HL-60 (cell line): ENCODE data around the gene SLC38A10.

Experiments
- GABPA ChIP-seq: IDR thresholded peaks from 2 replicates; pipeline ENCODE4 v1.6.1; 2012; ENCODE audit warnings: low read depth
- POLR2AphosphoS5 ChIP-seq: IDR thresholded peaks from 2 replicates; pipeline ENCODE4 v1.6.1; 2012; ENCODE audit warnings: low read depth
- SPI1 ChIP-seq: IDR thresholded peaks from 2 replicates; pipeline ENCODE4 v1.6.1; 2012; ENCODE audit warnings: low read depth, mild to moderate bottlenecking, borderline replicate concordance
- TF ChIP-seq, protein P1 (sequence below): IDR thresholded peaks from one replicate; pipeline ENCODE4 v1.5.1; 2011; ENCODE audit warnings: low read length, control low read depth, inconsistent platforms; ENCODE audit not compliant: insufficient read depth
- TF ChIP-seq, protein P2 (sequence below): IDR thresholded peaks from 2 replicates; pipeline ENCODE4 v1.6.1; 2012; ENCODE audit warnings: low read depth; ENCODE audit not compliant: insufficient replicate concordance

DNA sequence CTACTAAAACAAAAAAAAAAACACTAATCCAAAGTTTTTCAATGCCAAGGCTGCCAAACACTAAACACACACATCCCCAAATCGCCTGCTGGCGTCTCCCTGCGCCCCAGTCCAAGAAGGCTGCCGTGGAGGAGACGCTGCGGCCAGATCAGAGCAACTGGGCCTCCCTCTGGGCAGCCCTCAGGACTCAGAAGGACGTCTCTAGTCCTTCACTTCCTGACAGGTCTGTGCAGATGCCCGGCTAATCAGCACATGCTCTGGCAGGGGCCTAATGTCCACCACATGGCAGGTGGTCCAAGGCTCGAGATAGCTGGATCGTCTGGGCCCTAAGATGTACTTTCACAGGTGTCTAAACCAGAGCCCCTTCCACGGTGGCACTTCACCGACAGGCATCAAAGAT lies 2.7 kb downstream of the SLC38A10 start:
- TF ChIP-seq, protein P1, sequence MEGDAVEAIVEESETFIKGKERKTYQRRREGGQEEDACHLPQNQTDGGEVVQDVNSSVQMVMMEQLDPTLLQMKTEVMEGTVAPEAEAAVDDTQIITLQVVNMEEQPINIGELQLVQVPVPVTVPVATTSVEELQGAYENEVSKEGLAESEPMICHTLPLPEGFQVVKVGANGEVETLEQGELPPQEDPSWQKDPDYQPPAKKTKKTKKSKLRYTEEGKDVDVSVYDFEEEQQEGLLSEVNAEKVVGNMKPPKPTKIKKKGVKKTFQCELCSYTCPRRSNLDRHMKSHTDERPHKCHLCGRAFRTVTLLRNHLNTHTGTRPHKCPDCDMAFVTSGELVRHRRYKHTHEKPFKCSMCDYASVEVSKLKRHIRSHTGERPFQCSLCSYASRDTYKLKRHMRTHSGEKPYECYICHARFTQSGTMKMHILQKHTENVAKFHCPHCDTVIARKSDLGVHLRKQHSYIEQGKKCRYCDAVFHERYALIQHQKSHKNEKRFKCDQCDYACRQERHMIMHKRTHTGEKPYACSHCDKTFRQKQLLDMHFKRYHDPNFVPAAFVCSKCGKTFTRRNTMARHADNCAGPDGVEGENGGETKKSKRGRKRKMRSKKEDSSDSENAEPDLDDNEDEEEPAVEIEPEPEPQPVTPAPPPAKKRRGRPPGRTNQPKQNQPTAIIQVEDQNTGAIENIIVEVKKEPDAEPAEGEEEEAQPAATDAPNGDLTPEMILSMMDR = no peak
- TF ChIP-seq, protein P2, sequence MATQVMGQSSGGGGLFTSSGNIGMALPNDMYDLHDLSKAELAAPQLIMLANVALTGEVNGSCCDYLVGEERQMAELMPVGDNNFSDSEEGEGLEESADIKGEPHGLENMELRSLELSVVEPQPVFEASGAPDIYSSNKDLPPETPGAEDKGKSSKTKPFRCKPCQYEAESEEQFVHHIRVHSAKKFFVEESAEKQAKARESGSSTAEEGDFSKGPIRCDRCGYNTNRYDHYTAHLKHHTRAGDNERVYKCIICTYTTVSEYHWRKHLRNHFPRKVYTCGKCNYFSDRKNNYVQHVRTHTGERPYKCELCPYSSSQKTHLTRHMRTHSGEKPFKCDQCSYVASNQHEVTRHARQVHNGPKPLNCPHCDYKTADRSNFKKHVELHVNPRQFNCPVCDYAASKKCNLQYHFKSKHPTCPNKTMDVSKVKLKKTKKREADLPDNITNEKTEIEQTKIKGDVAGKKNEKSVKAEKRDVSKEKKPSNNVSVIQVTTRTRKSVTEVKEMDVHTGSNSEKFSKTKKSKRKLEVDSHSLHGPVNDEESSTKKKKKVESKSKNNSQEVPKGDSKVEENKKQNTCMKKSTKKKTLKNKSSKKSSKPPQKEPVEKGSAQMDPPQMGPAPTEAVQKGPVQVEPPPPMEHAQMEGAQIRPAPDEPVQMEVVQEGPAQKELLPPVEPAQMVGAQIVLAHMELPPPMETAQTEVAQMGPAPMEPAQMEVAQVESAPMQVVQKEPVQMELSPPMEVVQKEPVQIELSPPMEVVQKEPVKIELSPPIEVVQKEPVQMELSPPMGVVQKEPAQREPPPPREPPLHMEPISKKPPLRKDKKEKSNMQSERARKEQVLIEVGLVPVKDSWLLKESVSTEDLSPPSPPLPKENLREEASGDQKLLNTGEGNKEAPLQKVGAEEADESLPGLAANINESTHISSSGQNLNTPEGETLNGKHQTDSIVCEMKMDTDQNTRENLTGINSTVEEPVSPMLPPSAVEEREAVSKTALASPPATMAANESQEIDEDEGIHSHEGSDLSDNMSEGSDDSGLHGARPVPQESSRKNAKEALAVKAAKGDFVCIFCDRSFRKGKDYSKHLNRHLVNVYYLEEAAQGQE = no peak
- no peak for TF ChIP-seq POLR2AphosphoS5
- no peak for TF ChIP-seq GABPA
- TF ChIP-seq SPI1 = no peak
